HepG2 (cell line): ENCODE results near the gene NTRK2. TPM values are rescaled to one million over a fixed set of nuclear protein-coding genes. Genes with fewer than 3 reads are reported as not detected.

Experiments used
- ATAC-seq: fragments of 200-7000 bp; cut with Tn5 transposase; 3 replicates; pipeline ENCODE4 v1.9.1; 2020; ENCODE audit warnings: mild to moderate bottlenecking, moderate library complexity
- BruUV-seq: library from RNA; stranded (reverse); fragments of 400-500 nt; replicated peaks from 2 replicates; lab custom pipeline; 2021; lab: Mats Ljungman, UMichigan
- CTCF ChIA-PET: fragments of 300-600 bp; formaldehyde crosslinking; extraction: SDS; loops from one replicate; lab custom pipeline; 2021; ENCODE audit warnings: low total read pairs, inconsistent platforms, low intra/inter-chr PET ratio; lab: Yijun Ruan, JAX
- POLR2A ChIA-PET: fragments of 350-600 bp; sonication (Branson Sonifier 250); formaldehyde crosslinking; loops from one replicate; lab custom pipeline; 2020; ENCODE audit warnings: antibody characterized with exemption, inconsistent platforms; lab: Yijun Ruan, JAX
- DNase-seq: peaks from one replicate; pipeline ENCODE4 v3.0.0-alpha.2; 2015; ENCODE audit warnings: low spot score
- FAIRE-seq: peaks from 3 replicates; lab custom pipeline; 2011; peaks lifted over from hg19 to GRCh38; lab: Jason Lieb, UNC
- H2AFZ ChIP-seq: one replicate; pipeline ENCODE4 v1.6.1; 2011; ENCODE audit warnings: low read length, inconsistent platforms
- H3K27ac ChIP-seq: fragments of 300-600 bp; 3 replicates; pipeline ENCODE4 v1.8.0; 2011; ENCODE audit warnings: mixed run types, mild to moderate bottlenecking, mixed read lengths, low read length, inconsistent platforms; ENCODE audit not compliant: insufficient read depth; ENCODE audit errors: extremely low read length
- H3K27me3 ChIP-seq, 2 experiments: fragments of 200-600 bp in 1 of 2; 2 replicates in 1 of 2; 3 replicates in 1 of 2; pipeline versions ENCODE4 v1.6.0 to v1.8.0; 2011; ENCODE audit warnings: low read length in 2 of 2, mild to moderate bottlenecking in 2 of 2, moderate library complexity in 2 of 2, inconsistent platforms in 1 of 2; ENCODE audit not compliant: insufficient read depth in 2 of 2, control insufficient read depth in 1 of 2
- H3K36me3 ChIP-seq, 2 experiments: fragments of 200-600 bp in 1 of 2; replicated peaks in 1 of 2; 2 replicates in 1 of 2; 3 replicates in 1 of 2; pipeline versions ENCODE4 v1.5.1 to v1.8.0; 2011; ENCODE audit warnings: low read length in 2 of 2, inconsistent platforms in 1 of 2; ENCODE audit not compliant: insufficient read depth in 2 of 2, control insufficient read depth in 1 of 2
- H3K4me1 ChIP-seq: 2 replicates; pipeline ENCODE4 v1.5.1; 2012; ENCODE audit warnings: low read length, inconsistent platforms; ENCODE audit not compliant: insufficient read depth
- H3K4me2 ChIP-seq: 2 replicates; pipeline ENCODE4 v1.6.0; 2011; ENCODE audit warnings: low read depth, low read length, inconsistent platforms
- H3K4me3 ChIP-seq, 3 experiments: fragments of 200-600 bp in 1 of 3; sonication (generic), shearing (Covaris generic) in 1 of 3; replicated peaks in 1 of 3; 2 replicates each; pipeline ENCODE4 v1.5.1; 2011 to 2016; ENCODE audit warnings: low read length in 3 of 3, inconsistent platforms in 2 of 3, low read depth in 2 of 3, mild to moderate bottlenecking in 2 of 3, control low read depth in 1 of 3, mixed read lengths in 1 of 3; ENCODE audit not compliant: insufficient read depth in 1 of 3
- H3K79me2 ChIP-seq: one replicate; pipeline ENCODE4 v1.6.1; 2011; ENCODE audit warnings: low read length, inconsistent platforms; ENCODE audit not compliant: insufficient read depth
- H3K9ac ChIP-seq: 2 replicates; pipeline ENCODE4 v1.6.0; 2011; ENCODE audit warnings: mild to moderate bottlenecking, low read depth, low read length, inconsistent platforms; ENCODE audit not compliant: insufficient read depth
- H3K9me3 ChIP-seq: 2 replicates; pipeline ENCODE4 v1.5.1; 2012; ENCODE audit warnings: mild to moderate bottlenecking, low read length
- H4K20me1 ChIP-seq: 2 replicates; pipeline ENCODE4 v1.6.0; 2011; ENCODE audit warnings: inconsistent platforms, mild to moderate bottlenecking, low read length, moderate library complexity; ENCODE audit not compliant: insufficient read depth
- AHR ChIP-seq: IDR thresholded peaks from 2 replicates; pipeline ENCODE4 v1.6.1; 2018; ENCODE audit warnings: missing genetic modification reagents, missing compliant biosample characterization
- CHD4 ChIP-seq: fragments of 200-600 bp; sonication (generic); IDR thresholded peaks from 2 replicates; pipeline ENCODE4 v1.7.0; 2017; ENCODE audit warnings: mild to moderate bottlenecking, low read length, borderline replicate concordance
- GFI1 ChIP-seq: sonication (generic); formaldehyde crosslinking; IDR thresholded peaks from 2 replicates; pipeline ENCODE4 v1.5.0; 2020; ENCODE audit warnings: missing genetic modification reagents, mild to moderate bottlenecking, borderline replicate concordance
- HDAC2 ChIP-seq: sonication (generic); formaldehyde crosslinking; IDR thresholded peaks from 2 replicates; pipeline ENCODE4 v1.4.0; 2020; ENCODE audit warnings: missing genetic modification reagents
- IKZF1 ChIP-seq: fragments of 450-650 bp; IDR thresholded peaks from 2 replicates; pipeline ENCODE4 v1.7.1; 2016
- PAX8 ChIP-seq: sonication (generic); formaldehyde crosslinking; IDR thresholded peaks from 2 replicates; pipeline ENCODE4 v1.8.0; 2022; ENCODE audit warnings: mild to moderate bottlenecking, missing genetic modification reagents, borderline replicate concordance
- SETDB1 ChIP-seq: sonication (generic); formaldehyde crosslinking; IDR thresholded peaks from 2 replicates; pipeline ENCODE4 v1.5.1; 2020; ENCODE audit warnings: missing genetic modification reagents, mild to moderate bottlenecking, borderline replicate concordance
- SNRNP70 ChIP-seq: fragments of 200-400 bp; formaldehyde crosslinking; IDR thresholded peaks from 2 replicates; pipeline ENCODE4 v1.6.1; 2017; ENCODE audit warnings: mild to moderate bottlenecking, low read depth, low read length, moderate library complexity
- THRA ChIP-seq: sonication (generic); formaldehyde crosslinking; IDR thresholded peaks from 2 replicates; pipeline ENCODE4 v1.4.0; 2020; ENCODE audit warnings: missing genetic modification reagents, borderline replicate concordance
- ZNF136 ChIP-seq: sonication (generic); formaldehyde crosslinking; IDR thresholded peaks from 2 replicates; pipeline ENCODE4 v1.8.1; 2022; ENCODE audit warnings: low read depth, mild to moderate bottlenecking, moderate library complexity, missing genetic modification reagents
- ZNF224 ChIP-seq: sonication (generic); formaldehyde crosslinking; IDR thresholded peaks from 2 replicates; pipeline ENCODE4 v1.5.0; 2020; ENCODE audit warnings: mild to moderate bottlenecking, missing genetic modification reagents
- ZNF512B ChIP-seq: sonication (generic); formaldehyde crosslinking; IDR thresholded peaks from 2 replicates; pipeline ENCODE4 v1.5.1; 2020; ENCODE audit warnings: missing genetic modification reagents, mild to moderate bottlenecking, borderline replicate concordance
- ZSCAN30 ChIP-seq: sonication (generic); formaldehyde crosslinking; IDR thresholded peaks from 2 replicates; pipeline ENCODE4 v1.5.0; 2020; ENCODE audit warnings: mild to moderate bottlenecking, missing genetic modification reagents
- ZUFSP ChIP-seq: sonication (generic); formaldehyde crosslinking; IDR thresholded peaks from 2 replicates; pipeline ENCODE4 v1.9.0; 2021; ENCODE audit warnings: missing genetic modification reagents, mild to moderate bottlenecking, borderline replicate concordance
- WGBS: methylation state at CpG from one replicate; pipeline ENCODE4 v1.1.6; 2017; ENCODE audit warnings: low lambda C conversion rate; 5-methylcytosine and 5-hydroxymethylcytosine counted together
- in situ Hi-C: cut with HindIII; loops from 2 replicates; pipeline ENCODE4 v1.10.0; 2017; ENCODE audit warnings: low pct_unique_long_range_greater_than_20kb; ENCODE audit not compliant: extremely low pct_ligation_motif_present
- intact Hi-C: fragments of 100-400 bp; cut with micrococcal nuclease; formaldehyde crosslinking; loops from one replicate; pipeline ENCODE4 v1.10.0; 2022; ENCODE audit not compliant: unreplicated experiment
- polyA plus RNA-seq, 8 experiments: library from polyadenylated mRNA; depleted of rRNA in 3 of 8; stranded (reverse) in 7 of 8; unstranded in 1 of 8; fragments of >200 nt; fragmentation: Illumina TruSeq in 4 of 8; extraction: Trizol in 4 of 8; gene quantifications; 2 replicates each; pipeline versions ENCODE4 v1.2.1 to v1.2.3, GENCODE V29; 2011 to 2016; ENCODE audit warnings: low read depth in 4 of 8, missing spikeins in 1 of 8, mixed read lengths in 1 of 8; ENCODE audit not compliant: insufficient read depth in 1 of 8
- total RNA-seq, 5 experiments: library from RNA; depleted of rRNA; stranded (reverse); fragments of >200 nt; fragmentation: Illumina TruSeq; extraction: Trizol; gene quantifications; 2 replicates each; pipeline ENCODE4 v1.2.3, GENCODE V29; 2016; ENCODE audit warnings: low read depth in 1 of 5

Gene NTRK2
- total and polyA plus RNA-seq, 2 of the 13 experiments (the other 11 are each of a cell fraction or from before 2014, with no cell fraction given) = not detected

- in situ Hi-C loops = no loop called here
- Histone ChIP-seq H3K4me1 (no peaks in the 10 kb centered on the region), H3K27me3 (no peaks in the 10 kb centered on the region), H3K4me2 (no peak overlapping the region), H3K27ac (no peak overlapping the region), H4K20me1 (no peaks in the 10 kb centered on the region), H3K36me3 (no peaks in the 10 kb centered on the region), H2AFZ (no peak overlapping the region), H3K4me3 (no peak overlapping the region), H3K9ac (no peak overlapping the region), H3K79me2 (no peaks in the 10 kb centered on the region), H3K9me3 (no peaks in the 10 kb centered on the region)
- DNase-seq (no peak), ATAC-seq (no peak), FAIRE-seq (no peak)
- TF ChIP-seq PAX8 (CRISPR knock-in tag) (no peak), AHR (no peak), ZSCAN30 (CRISPR knock-in tag) (no peak), IKZF1 (no peak), ZNF512B (CRISPR knock-in tag) (no peak), CHD4 (no peak), SETDB1 (no peak), HDAC2 (CRISPR knock-in tag) (no peak), ZNF136 (CRISPR knock-in tag) (no peak), ZNF224 (CRISPR knock-in tag) (no peak), THRA (CRISPR knock-in tag) (no peak), SNRNP70 (no peak), GFI1 (no peak), ZUFSP (CRISPR knock-in tag) (no peak)
- POLR2A ChIA-PET = no interaction called here
- intact Hi-C loops = no loop called here
- WGBS = 33% methylated on average over 2 of the region's 2 CpGs
- no TSS peak for BruUV-seq
- CTCF ChIA-PET = no interaction called here
Measured at GRCh38 chr9:84937180-84937579, 267.7 kb downstream of the NTRK2 start.
